ENCODE measurements around the gene RHOBTB1. TPM values are rescaled to one million over a fixed set of nuclear protein-coding genes. Genes with fewer than 3 reads are reported as not detected.

The RHOBTB1 gene
- total RNA-seq, 1 donor from 2014 or later = 21.5 TPM

DNA sequence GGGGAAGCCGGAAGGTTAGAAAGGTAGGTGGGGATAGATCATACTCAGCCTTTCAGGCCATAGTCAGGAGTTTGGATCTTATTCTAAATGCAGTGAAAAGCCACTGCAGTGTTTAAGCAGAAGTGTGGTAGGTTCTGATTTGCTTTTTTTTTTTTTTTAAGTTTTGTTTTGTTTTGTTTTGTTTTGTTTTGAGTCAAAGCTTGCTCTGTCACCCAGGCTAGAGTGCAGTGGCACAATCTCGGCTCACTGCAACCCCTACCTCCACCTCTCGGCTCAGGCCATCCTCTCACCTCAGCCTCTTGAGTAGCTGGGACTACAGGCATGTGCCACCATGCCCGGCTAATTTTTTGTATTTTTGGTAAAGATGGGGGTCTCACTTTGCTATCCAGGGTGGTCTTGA is 23.5 kb downstream of the RHOBTB1 start:
- no peaks in the 10 kb centered on the region for H3F3A ChIP-seq (ENCODE audit: low read depth)
- Mint-ChIP-seq H3K27me3 (ENCODE audit: insufficient read depth, low read depth) (no peaks in the 10 kb centered on the region), H3K4me1 (no peaks in the 10 kb centered on the region), H3K36me3 (peaks cover 18% of the 10 kb centered on the region), H3K4me3 (no peak overlapping the region), H3K9me3 (peaks cover 16% of the 10 kb centered on the region), H3K27ac (no peak overlapping the region)
- TF ChIP-seq, protein P1, sequence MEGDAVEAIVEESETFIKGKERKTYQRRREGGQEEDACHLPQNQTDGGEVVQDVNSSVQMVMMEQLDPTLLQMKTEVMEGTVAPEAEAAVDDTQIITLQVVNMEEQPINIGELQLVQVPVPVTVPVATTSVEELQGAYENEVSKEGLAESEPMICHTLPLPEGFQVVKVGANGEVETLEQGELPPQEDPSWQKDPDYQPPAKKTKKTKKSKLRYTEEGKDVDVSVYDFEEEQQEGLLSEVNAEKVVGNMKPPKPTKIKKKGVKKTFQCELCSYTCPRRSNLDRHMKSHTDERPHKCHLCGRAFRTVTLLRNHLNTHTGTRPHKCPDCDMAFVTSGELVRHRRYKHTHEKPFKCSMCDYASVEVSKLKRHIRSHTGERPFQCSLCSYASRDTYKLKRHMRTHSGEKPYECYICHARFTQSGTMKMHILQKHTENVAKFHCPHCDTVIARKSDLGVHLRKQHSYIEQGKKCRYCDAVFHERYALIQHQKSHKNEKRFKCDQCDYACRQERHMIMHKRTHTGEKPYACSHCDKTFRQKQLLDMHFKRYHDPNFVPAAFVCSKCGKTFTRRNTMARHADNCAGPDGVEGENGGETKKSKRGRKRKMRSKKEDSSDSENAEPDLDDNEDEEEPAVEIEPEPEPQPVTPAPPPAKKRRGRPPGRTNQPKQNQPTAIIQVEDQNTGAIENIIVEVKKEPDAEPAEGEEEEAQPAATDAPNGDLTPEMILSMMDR (IDR thresholded peaks at IDR 0.05) = no peak
- TF ChIP-seq EZH2 (IDR thresholded peaks at IDR 0.05) = no peak
- no peak for TF ChIP-seq EZH2phosphoT487 (IDR thresholded peaks at IDR 0.05)
- no peaks in the 10 kb centered on the region for H4K20me1 ChIP-seq (ENCODE audit: low read depth)
- DNase-seq (ENCODE audit: low spot score) = no peak
- no peak overlapping the region for H3K4me3 ChIP-seq
- no peak overlapping the region for H3K27ac ChIP-seq
- no peak overlapping the region for H2AFZ ChIP-seq (replicated peaks)
- no peak overlapping the region for H3K4me2 ChIP-seq
- no peaks in the 10 kb centered on the region for H3K36me3 ChIP-seq
- H3K79me2 ChIP-seq (ENCODE audit: low read depth) = no peaks in the 10 kb centered on the region
- H3K27me3 ChIP-seq = no peaks in the 10 kb centered on the region
- H3K9me3 ChIP-seq (ENCODE audit: low read depth) = no peaks in the 10 kb centered on the region
- H3K4me1 ChIP-seq = no peaks in the 10 kb centered on the region
- no peak overlapping the region for H3K9ac ChIP-seq

DNA sequence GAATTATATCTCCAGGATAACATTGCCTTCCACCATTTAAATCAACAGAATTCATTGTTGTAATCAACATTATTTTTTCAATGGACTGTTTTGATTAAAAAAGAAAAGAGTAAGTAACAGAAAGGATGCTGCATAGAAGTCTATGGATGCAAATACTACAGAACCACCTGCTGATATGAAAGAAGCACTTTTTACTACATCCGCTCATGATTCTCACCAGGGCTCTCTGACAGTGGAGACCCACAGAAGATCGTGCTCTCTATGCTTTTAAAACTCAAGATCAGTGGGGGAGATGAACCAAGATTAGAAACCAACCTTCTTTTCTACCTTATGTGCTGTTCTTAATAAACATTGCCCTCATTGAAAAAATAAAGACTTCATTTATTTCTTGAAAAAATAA is 24.4 kb downstream of the RHOBTB1 start:
- no peak overlapping the region for H3K4me3 Mint-ChIP-seq
- no peaks in the 10 kb centered on the region for H3K36me3 ChIP-seq
- H3K4me1 ChIP-seq = no peaks in the 10 kb centered on the region
- H3K27me3 ChIP-seq = no peaks in the 10 kb centered on the region
- peaks cover 17% of the 10 kb centered on the region for H3K36me3 Mint-ChIP-seq
- H3K9me3 Mint-ChIP-seq = peaks cover 14% of the 10 kb centered on the region
- H4K20me1 ChIP-seq (ENCODE audit: low read depth) = no peaks in the 10 kb centered on the region
- no peak overlapping the region for H2AFZ ChIP-seq (replicated peaks)
- H3K4me2 ChIP-seq = no peak overlapping the region
- no peak overlapping the region for H3K27ac ChIP-seq
- H3F3A ChIP-seq (ENCODE audit: low read depth) = no peaks in the 10 kb centered on the region
- no peak overlapping the region for H3K4me3 ChIP-seq
- H3K79me2 ChIP-seq (ENCODE audit: low read depth) = no peaks in the 10 kb centered on the region
- H3K27ac Mint-ChIP-seq = no peak overlapping the region
- H3K9me3 ChIP-seq (ENCODE audit: low read depth) = no peaks in the 10 kb centered on the region
- no peak overlapping the region for H3K9ac ChIP-seq
- no peaks in the 10 kb centered on the region for H3K27me3 Mint-ChIP-seq (ENCODE audit: insufficient read depth, low read depth)
- TF ChIP-seq, protein P1 (IDR thresholded peaks at IDR 0.05) = no peak
- no peak for TF ChIP-seq EZH2 (IDR thresholded peaks at IDR 0.05)
- TF ChIP-seq EZH2phosphoT487 (IDR thresholded peaks at IDR 0.05) = no peak
- H3K4me1 Mint-ChIP-seq = peaks cover 5% of the 10 kb centered on the region
- no peak for DNase-seq (ENCODE audit: low spot score)

DNA sequence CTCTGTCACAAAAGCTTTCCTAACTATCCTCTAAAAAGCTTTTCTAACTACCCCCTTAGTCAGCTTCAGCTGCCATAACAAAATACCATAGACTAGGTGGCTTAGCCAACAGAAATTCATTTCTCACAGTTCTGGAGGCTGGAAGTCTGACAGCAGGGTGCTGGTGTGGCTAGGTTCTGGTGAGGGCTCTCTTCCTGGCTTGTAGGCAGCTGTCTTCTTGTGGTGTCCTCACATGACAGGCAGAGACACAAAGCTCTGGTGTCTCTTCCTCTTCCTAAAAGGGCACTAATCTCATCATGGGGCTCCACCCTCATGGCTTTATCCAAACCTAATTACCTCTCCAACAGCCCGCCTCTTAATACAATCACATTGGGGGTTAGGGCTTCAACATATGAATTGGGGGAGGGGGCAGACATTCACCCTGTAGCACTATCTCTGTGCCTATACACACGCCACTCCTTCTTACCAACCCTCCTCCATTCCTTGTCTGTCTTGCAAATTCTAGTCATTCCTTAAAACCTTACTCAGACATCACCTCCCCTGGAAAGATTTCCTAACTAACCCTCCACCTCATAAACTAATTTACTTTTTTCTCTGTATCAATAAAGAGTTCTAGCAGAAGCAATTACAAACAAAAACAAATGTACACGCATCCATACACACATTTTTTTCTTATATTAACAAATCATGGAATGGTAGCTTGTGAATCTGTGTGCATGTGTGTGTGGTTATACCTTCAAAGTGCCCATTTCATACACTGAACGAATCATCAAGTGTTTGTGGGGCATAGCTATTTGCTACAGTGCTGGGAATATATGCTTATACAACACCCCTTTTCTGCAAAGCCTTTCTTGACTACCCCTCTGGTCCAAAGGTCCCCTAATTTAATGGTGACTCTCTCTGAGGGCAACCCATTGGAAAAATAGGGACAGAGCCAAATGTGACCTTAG is 26.4 kb downstream of the RHOBTB1 start:
- no peak overlapping the region for H3K27ac ChIP-seq
- H3K4me1 ChIP-seq = no peaks in the 10 kb centered on the region
- no peak overlapping the region for H3K9ac ChIP-seq
- H3K27ac Mint-ChIP-seq = no peak overlapping the region
- peaks cover 5% of the 10 kb centered on the region for H3K4me1 Mint-ChIP-seq
- peaks cover 12% of the 10 kb centered on the region for H3K36me3 Mint-ChIP-seq
- no peak overlapping the region for H2AFZ ChIP-seq (replicated peaks)
- TF ChIP-seq EZH2phosphoT487 (IDR thresholded peaks at IDR 0.05) (no peak), EZH2 (IDR thresholded peaks at IDR 0.05) (no peak)
- TF ChIP-seq, protein P1 (IDR thresholded peaks at IDR 0.05) = no peak
- no peak overlapping the region for H3K4me3 Mint-ChIP-seq
- no peaks in the 10 kb centered on the region for H4K20me1 ChIP-seq (ENCODE audit: low read depth)
- H3K9me3 Mint-ChIP-seq = peaks cover 14% of the 10 kb centered on the region
- no peaks in the 10 kb centered on the region for H3K9me3 ChIP-seq (ENCODE audit: low read depth)
- H3K27me3 ChIP-seq = no peaks in the 10 kb centered on the region
- H3K79me2 ChIP-seq (ENCODE audit: low read depth) = no peaks in the 10 kb centered on the region
- H3K4me3 ChIP-seq = no peak overlapping the region
- H3K36me3 ChIP-seq = no peaks in the 10 kb centered on the region
- no peak for DNase-seq (ENCODE audit: low spot score)
- no peak overlapping the region for H3K4me2 ChIP-seq
- H3K27me3 Mint-ChIP-seq (ENCODE audit: insufficient read depth, low read depth) = no peaks in the 10 kb centered on the region
- no peaks in the 10 kb centered on the region for H3F3A ChIP-seq (ENCODE audit: low read depth)
